Smooth muscle cell (in vitro differentiated cells): ENCODE results near the gene TTBK2. TPM values are rescaled to one million over a fixed set of nuclear protein-coding genes. Genes with fewer than 3 reads are reported as not detected.

Source experiments
- DNase-seq: peaks from one replicate; lab custom pipeline; 2025; ENCODE audit not compliant: unreplicated experiment; lab: John Stamatoyannopoulos, UW
- H2AFZ ChIP-seq: fragments of 200-600 bp; sonication (generic); 2 replicates; pipeline ENCODE4 v1.6.0; 2016; ENCODE audit warnings: antibody characterized with exemption, low read depth, mild to moderate bottlenecking
- H3F3A ChIP-seq: fragments of 200-600 bp; sonication (generic); 2 replicates; pipeline ENCODE4 v1.6.0; 2017; ENCODE audit warnings: antibody characterized with exemption, low read depth
- H3K27ac ChIP-seq: fragments of 200-600 bp; sonication (generic); 2 replicates; pipeline ENCODE4 v1.5.1; 2016; ENCODE audit warnings: low read depth, mild to moderate bottlenecking
- H3K27me3 ChIP-seq: fragments of 200-600 bp; sonication (generic); 2 replicates; pipeline ENCODE4 v1.6.1; 2016; ENCODE audit warnings: low read depth, mild to moderate bottlenecking
- H3K36me3 ChIP-seq: fragments of 200-600 bp; sonication (generic); 2 replicates; pipeline ENCODE4 v1.5.1; 2016; ENCODE audit warnings: low read depth
- H3K4me1 ChIP-seq: fragments of 200-600 bp; sonication (generic); 2 replicates; pipeline ENCODE4 v1.5.1; 2016; ENCODE audit warnings: low read depth
- H3K4me2 ChIP-seq: fragments of 200-600 bp; sonication (generic); 2 replicates; pipeline ENCODE4 v1.6.0; 2016; ENCODE audit warnings: mild to moderate bottlenecking
- H3K4me3 ChIP-seq: fragments of 200-600 bp; sonication (generic); 2 replicates; pipeline ENCODE4 v1.5.1; 2016; ENCODE audit warnings: mild to moderate bottlenecking
- H3K79me2 ChIP-seq: fragments of 200-600 bp; sonication (generic); 2 replicates; pipeline ENCODE4 v1.6.0; 2016; ENCODE audit warnings: low read depth, mild to moderate bottlenecking
- H3K9ac ChIP-seq: fragments of 200-600 bp; sonication (generic); 2 replicates; pipeline ENCODE4 v1.6.0; 2016; ENCODE audit warnings: low read depth
- H3K9me3 ChIP-seq: fragments of 200-600 bp; sonication (generic); replicated peaks from 2 replicates; pipeline ENCODE4 v1.5.1; 2016; ENCODE audit warnings: low read depth
- H4K20me1 ChIP-seq: fragments of 200-600 bp; sonication (generic); 2 replicates; pipeline ENCODE4 v1.6.0; 2016; ENCODE audit warnings: low read depth
- WGBS: methylation state at CpG from one replicate; pipeline ENCODE4 v1.1.7; 2016; ENCODE audit warnings: low lambda C conversion rate; 5-methylcytosine and 5-hydroxymethylcytosine counted together
- polyA plus RNA-seq: library from polyadenylated mRNA; unstranded; fragments of >200 nt; fragmentation: Nextera tagmentation; extraction: Ambion mirVana; gene quantifications from 2 replicates; pipeline ENCODE4 v1.2.1, GENCODE V29; 2016
- total RNA-seq: library from RNA; depleted of rRNA; stranded (reverse); fragments of >200 nt; gene quantifications from 2 replicates; pipeline ENCODE4 v1.2.3, GENCODE V29; 2014
- TF ChIP-seq, protein P1 (sequence below): fragments of 200-600 bp; sonication (generic); IDR thresholded peaks from 2 replicates; pipeline ENCODE4 v1.5.1; 2017; ENCODE audit warnings: borderline replicate concordance, mild to moderate bottlenecking, antibody characterized with exemption; ENCODE audit not compliant: insufficient read depth, poor library complexity, severe bottlenecking

The TTBK2 gene
- total and polyA plus RNA-seq, 2 experiments from 2014 or later = 6.6 to 11.1 TPM

DNA sequence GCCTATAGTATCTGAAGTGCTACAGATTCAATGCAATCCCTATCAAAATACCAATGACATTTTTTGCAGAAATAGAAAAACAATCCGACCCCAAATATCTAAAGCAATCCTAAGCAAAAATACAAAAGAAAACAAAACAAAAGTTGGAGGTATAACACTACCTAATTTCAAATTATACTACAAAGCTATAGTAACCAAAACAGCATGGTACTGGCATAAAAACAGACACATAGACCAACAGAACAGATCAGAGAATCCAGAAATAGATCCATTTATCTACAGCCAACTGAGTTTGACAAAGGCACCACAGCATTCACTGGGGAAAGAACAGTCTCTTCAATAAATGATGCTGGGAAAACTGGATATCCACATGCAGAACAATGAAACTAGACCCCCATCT lies 159.8 kb downstream of the TTBK2 start:
- H3K4me2 ChIP-seq = no peak overlapping the region
- no peaks in the 10 kb centered on the region for H3F3A ChIP-seq
- H3K9me3 ChIP-seq = peaks cover 11% of the 10 kb centered on the region
- H3K4me1 ChIP-seq = peaks cover 5% of the 10 kb centered on the region
- no peak for DNase-seq
- peaks cover 11% of the 10 kb centered on the region for H3K36me3 ChIP-seq
- no peaks in the 10 kb centered on the region for H4K20me1 ChIP-seq
- TF ChIP-seq, protein P1, sequence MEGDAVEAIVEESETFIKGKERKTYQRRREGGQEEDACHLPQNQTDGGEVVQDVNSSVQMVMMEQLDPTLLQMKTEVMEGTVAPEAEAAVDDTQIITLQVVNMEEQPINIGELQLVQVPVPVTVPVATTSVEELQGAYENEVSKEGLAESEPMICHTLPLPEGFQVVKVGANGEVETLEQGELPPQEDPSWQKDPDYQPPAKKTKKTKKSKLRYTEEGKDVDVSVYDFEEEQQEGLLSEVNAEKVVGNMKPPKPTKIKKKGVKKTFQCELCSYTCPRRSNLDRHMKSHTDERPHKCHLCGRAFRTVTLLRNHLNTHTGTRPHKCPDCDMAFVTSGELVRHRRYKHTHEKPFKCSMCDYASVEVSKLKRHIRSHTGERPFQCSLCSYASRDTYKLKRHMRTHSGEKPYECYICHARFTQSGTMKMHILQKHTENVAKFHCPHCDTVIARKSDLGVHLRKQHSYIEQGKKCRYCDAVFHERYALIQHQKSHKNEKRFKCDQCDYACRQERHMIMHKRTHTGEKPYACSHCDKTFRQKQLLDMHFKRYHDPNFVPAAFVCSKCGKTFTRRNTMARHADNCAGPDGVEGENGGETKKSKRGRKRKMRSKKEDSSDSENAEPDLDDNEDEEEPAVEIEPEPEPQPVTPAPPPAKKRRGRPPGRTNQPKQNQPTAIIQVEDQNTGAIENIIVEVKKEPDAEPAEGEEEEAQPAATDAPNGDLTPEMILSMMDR = no peak
- 100% methylated on average over 1 of the region's 1 CpG for WGBS
- no peak overlapping the region for H3K9ac ChIP-seq
- H3K79me2 ChIP-seq = peaks cover 3% of the 10 kb centered on the region
- H2AFZ ChIP-seq = no peak overlapping the region
- H3K4me3 ChIP-seq = peak overlapping the region; percentile 8
- no peaks in the 10 kb centered on the region for H3K27me3 ChIP-seq
- no peak overlapping the region for H3K27ac ChIP-seq

GRCh38 chr15:42759093-42759492 lies 161.5 kb downstream of the TTBK2 start:
- Histone ChIP-seq H3K4me1 (peaks cover 3% of the 10 kb centered on the region), H4K20me1 (no peaks in the 10 kb centered on the region), H3F3A (no peaks in the 10 kb centered on the region), H3K4me2 (no peak overlapping the region), H3K79me2 (peaks cover 3% of the 10 kb centered on the region), H3K4me3 (no peak overlapping the region), H3K36me3 (peaks cover 11% of the 10 kb centered on the region), H3K27ac (no peak overlapping the region), H3K27me3 (no peaks in the 10 kb centered on the region), H2AFZ (no peak overlapping the region), H3K9ac (no peak overlapping the region), H3K9me3 (peaks cover 11% of the 10 kb centered on the region)
- WGBS = 82% methylated on average over 2 of the region's 2 CpGs
- TF ChIP-seq, protein P1 = no peak
- DNase-seq = no peak

GRCh38 chr15:42750306-42750705 lies 170.3 kb downstream of the TTBK2 start:
- TF ChIP-seq, protein P1 = no peak
- no peak overlapping the region for H3K4me3 ChIP-seq
- no peaks in the 10 kb centered on the region for H3K4me1 ChIP-seq
- no peak for DNase-seq
- H3K4me2 ChIP-seq = no peak overlapping the region
- 90% methylated on average over 2 of the region's 2 CpGs for WGBS
- no peaks in the 10 kb centered on the region for H3K79me2 ChIP-seq
- no peak overlapping the region for H2AFZ ChIP-seq
- peaks cover 5% of the 10 kb centered on the region for H3K9me3 ChIP-seq
- H3K36me3 ChIP-seq = no peaks in the 10 kb centered on the region
- H3K9ac ChIP-seq = no peak overlapping the region
- no peaks in the 10 kb centered on the region for H3F3A ChIP-seq
- H4K20me1 ChIP-seq = no peaks in the 10 kb centered on the region
- no peak overlapping the region for H3K27ac ChIP-seq
- no peaks in the 10 kb centered on the region for H3K27me3 ChIP-seq

GRCh38 chr15:42749266-42749665 lies 171.3 kb downstream of the TTBK2 start:
- Histone ChIP-seq H3K79me2 (no peaks in the 10 kb centered on the region), H3F3A (no peaks in the 10 kb centered on the region), H3K4me3 (no peak overlapping the region), H4K20me1 (no peaks in the 10 kb centered on the region), H3K9ac (no peak overlapping the region), H3K27me3 (no peaks in the 10 kb centered on the region), H2AFZ (no peak overlapping the region), H3K9me3 (peaks cover 5% of the 10 kb centered on the region), H3K4me2 (no peak overlapping the region), H3K4me1 (no peaks in the 10 kb centered on the region), H3K36me3 (no peaks in the 10 kb centered on the region), H3K27ac (no peak overlapping the region)
- WGBS = 83% methylated on average over 1 of the region's 1 CpG
- TF ChIP-seq, protein P1 = no peak
- no peak for DNase-seq
